Measurements from ENCODE around the gene SLCO4C1.

SLCO4C1 gene

DNA sequence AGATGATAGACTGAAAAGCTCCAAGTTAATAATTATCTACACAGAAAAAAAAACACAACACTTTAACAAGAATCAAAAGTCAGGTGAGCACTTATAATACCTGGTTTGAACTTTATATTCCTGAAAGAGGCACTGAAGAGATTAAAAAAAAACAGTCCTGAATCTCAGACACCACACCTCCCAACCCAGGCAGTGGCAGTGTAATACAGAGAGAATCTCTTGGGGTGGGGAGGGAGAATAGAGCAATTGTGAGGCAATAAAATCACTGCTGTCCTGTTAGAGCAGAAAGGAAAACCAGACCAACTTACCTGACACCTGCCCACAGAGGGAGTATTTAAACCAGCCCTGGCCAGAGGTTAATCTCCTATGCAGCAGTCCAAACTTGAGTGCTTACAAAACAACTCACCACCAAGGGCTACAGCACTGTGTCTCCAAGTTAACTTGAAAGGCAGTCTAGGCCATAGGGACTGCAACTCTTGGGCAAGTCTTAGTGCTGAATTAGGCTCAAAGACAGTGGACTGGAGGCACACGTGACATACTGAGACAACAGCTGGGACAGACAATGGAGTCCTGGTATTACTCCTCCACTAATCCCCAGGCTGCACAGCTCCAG, 54.2 kb downstream of the SLCO4C1 start:
- Histone ChIP-seq H3K27me3 (ENCODE audit: insufficient read depth, poor library complexity, severe bottlenecking) (no peaks in the 10 kb centered on the region), H3K9me3 (ENCODE audit: severe bottlenecking) (no peaks in the 10 kb centered on the region), H3K36me3 (ENCODE audit: low read depth) (no peaks in the 10 kb centered on the region), H3K27ac (ENCODE audit: poor library complexity, severe bottlenecking) (no peak overlapping the region), H3K4me1 (ENCODE audit: insufficient read depth, poor library complexity, severe bottlenecking) (no peaks in the 10 kb centered on the region), H3K4me3 (ENCODE audit: severe bottlenecking) (no peak overlapping the region)
- peak; percentile 29; the same call in 1 of the 3 replicates for ATAC-seq (ENCODE audit: low read depth)
- TF ChIP-seq CTCF (IDR thresholded peaks at IDR 0.05; ENCODE audit: poor library complexity, severe bottlenecking) = no peak
- DNase-seq (ENCODE audit: low spot score) = no peak

DNA sequence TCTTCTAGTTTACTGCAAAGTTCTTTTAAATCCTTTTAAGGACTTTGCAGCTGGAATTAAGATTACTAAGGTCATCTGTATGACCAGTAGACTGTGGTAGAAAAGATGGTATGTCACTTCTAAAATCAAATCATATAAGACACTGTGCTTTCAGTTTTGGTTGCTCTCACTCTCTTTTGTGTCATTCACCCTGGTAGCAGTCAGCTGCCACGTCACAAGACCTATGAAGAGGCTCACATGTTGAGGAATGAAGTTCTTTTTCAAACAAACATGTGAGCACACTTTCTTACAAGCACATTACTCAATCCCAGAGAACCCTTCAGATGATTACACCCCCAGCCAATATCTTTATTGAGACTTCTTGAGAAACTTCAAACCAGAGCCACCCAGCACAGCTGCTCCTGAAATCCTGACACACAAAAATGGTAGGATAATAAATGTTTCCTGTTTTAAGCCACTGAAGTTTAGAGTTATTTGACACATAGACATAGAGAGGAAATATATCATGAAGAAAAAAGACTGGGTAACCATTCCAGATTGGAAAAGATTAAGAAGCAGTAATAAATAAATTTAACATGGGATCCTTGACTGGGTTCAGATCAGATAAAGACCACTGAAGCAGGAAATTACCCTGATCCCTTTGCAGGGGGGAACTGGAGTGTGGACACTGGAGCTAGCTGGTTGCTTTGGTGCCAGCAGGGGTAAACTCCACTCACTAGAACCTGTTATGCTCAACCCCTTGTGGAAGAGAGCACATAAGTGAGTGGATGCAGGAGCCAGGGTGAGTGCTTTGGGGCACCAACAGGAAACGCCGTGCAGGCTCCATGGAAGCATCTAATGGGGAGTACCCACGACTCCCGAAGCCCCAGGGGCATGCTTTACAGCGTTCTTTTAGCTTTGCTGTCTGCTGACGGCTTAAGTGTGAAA, 64.1 kb downstream of the SLCO4C1 start:
- no peak for TF ChIP-seq CTCF (IDR thresholded peaks at IDR 0.05; ENCODE audit: poor library complexity, severe bottlenecking)
- H3K27me3 ChIP-seq (ENCODE audit: insufficient read depth, poor library complexity, severe bottlenecking) = peaks cover 5% of the 10 kb centered on the region
- no peak for ATAC-seq (ENCODE audit: low read depth)
- no peak overlapping the region for H3K27ac ChIP-seq (ENCODE audit: poor library complexity, severe bottlenecking)
- no peaks in the 10 kb centered on the region for H3K36me3 ChIP-seq (ENCODE audit: low read depth)
- DNase-seq (ENCODE audit: low spot score) = no peak
- H3K4me1 ChIP-seq (ENCODE audit: insufficient read depth, poor library complexity, severe bottlenecking) = no peaks in the 10 kb centered on the region
- H3K9me3 ChIP-seq (ENCODE audit: severe bottlenecking) = no peaks in the 10 kb centered on the region
- no peak overlapping the region for H3K4me3 ChIP-seq (ENCODE audit: severe bottlenecking)

- H3K4me3 ChIP-seq (ENCODE audit: severe bottlenecking) = no peak overlapping the region
- no peak for ATAC-seq (ENCODE audit: low read depth)
- H3K36me3 ChIP-seq (ENCODE audit: low read depth) = no peaks in the 10 kb centered on the region
- TF ChIP-seq CTCF (IDR thresholded peaks at IDR 0.05; ENCODE audit: poor library complexity, severe bottlenecking) = no peak
- H3K4me1 ChIP-seq (ENCODE audit: insufficient read depth, poor library complexity, severe bottlenecking) = no peaks in the 10 kb centered on the region
- no peaks in the 10 kb centered on the region for H3K9me3 ChIP-seq (ENCODE audit: severe bottlenecking)
- H3K27me3 ChIP-seq (ENCODE audit: insufficient read depth, poor library complexity, severe bottlenecking) = peaks cover 5% of the 10 kb centered on the region
- no peak overlapping the region for H3K27ac ChIP-seq (ENCODE audit: poor library complexity, severe bottlenecking)
- no peak for DNase-seq (ENCODE audit: low spot score)
Measured at GRCh38 chr5:102229685-102230084, 66.4 kb downstream of the SLCO4C1 start.

DNA sequence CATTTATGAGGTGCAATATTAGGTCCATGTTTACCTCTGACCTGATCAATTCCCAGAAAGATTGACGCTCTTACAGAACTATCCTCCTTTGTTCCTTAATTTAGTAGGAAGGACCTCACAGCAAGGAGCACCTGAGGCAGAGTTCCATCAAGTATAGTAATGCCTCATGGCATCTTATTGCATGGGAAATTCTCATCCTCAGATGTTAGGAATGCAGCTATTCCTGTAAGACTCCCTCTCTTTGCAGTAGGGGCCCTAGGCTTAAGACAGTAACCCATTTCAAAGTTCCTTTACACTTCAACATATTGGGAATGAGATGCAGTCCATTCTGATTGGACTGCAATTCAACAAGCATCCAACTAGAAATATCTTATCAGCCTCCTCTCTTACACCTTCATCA, 69.8 kb downstream of the SLCO4C1 start:
- no peak for ATAC-seq (ENCODE audit: low read depth)
- H3K36me3 ChIP-seq (ENCODE audit: low read depth) = no peaks in the 10 kb centered on the region

More for the DNA sequence above, 69.8 kb downstream of the SLCO4C1 start:
- no peak for TF ChIP-seq CTCF (IDR thresholded peaks at IDR 0.05; ENCODE audit: poor library complexity, severe bottlenecking)
- Histone ChIP-seq H3K4me1 (ENCODE audit: insufficient read depth, poor library complexity, severe bottlenecking) (no peaks in the 10 kb centered on the region), H3K4me3 (ENCODE audit: severe bottlenecking) (no peak overlapping the region), H3K27ac (ENCODE audit: poor library complexity, severe bottlenecking) (no peak overlapping the region), H3K9me3 (ENCODE audit: severe bottlenecking) (no peaks in the 10 kb centered on the region), H3K27me3 (ENCODE audit: insufficient read depth, poor library complexity, severe bottlenecking) (peaks cover 5% of the 10 kb centered on the region)
- DNase-seq (ENCODE audit: low spot score) = no peak

Data from RWPE2 (cell line).